GM18951 (cell line): ENCODE measurements around the gene C19orf12.
"Not testable (repeated sequence)": the region's sequence is repeated elsewhere in the genome, so short reads cannot be mapped to it uniquely, and the experiment has no call there.

Source experiments
- POLR2A ChIP-seq: IDR thresholded peaks from 4 replicates; pipeline ENCODE4 v1.6.1; 2011; ENCODE audit warnings: mild to moderate bottlenecking; ENCODE audit not compliant: insufficient read length, insufficient read depth; ENCODE audit errors: extremely low read depth
- in situ Hi-C: fragments of 300-500 bp; cut with MboI; formaldehyde crosslinking; loops from one replicate; pipeline ENCODE4 v1.12.0; 2022; ENCODE audit warnings: low sequenced_read_pairs, mixed read lengths, inconsistent platforms; ENCODE audit not compliant: unreplicated experiment

The C19orf12 gene

GRCh38 chr19:29675120-29675649 is 39.9 kb downstream of the C19orf12 start:
- in situ Hi-C loops: no loop called here
- no peak for TF ChIP-seq POLR2A

- in situ Hi-C loops: no loop called here
Observed at GRCh38 chr19:29674374-29675119, 40.5 kb downstream of the C19orf12 start.

GRCh38 chr19:29673451-29674371 is 41.4 kb downstream of the C19orf12 start:
- in situ Hi-C loops: no loop called here

More at GRCh38 chr19:29674374-29675119, 40.5 kb downstream of the C19orf12 start:
- no peak for TF ChIP-seq POLR2A

GRCh38 chr19:29672933-29673336 is 42.1 kb downstream of the C19orf12 start:
- peak; percentile 32 for TF ChIP-seq POLR2A

More at GRCh38 chr19:29673451-29674371, 41.4 kb downstream of the C19orf12 start:
- TF ChIP-seq POLR2A: no peak

GRCh38 chr19:29672319-29672932 is 42.6 kb downstream of the C19orf12 start:
- in situ Hi-C loops: no loop called here
- TF ChIP-seq POLR2A: no peak

More at GRCh38 chr19:29672933-29673336, 42.1 kb downstream of the C19orf12 start:
- in situ Hi-C loops: no loop called here

- in situ Hi-C loops: no loop called here
- no peak for TF ChIP-seq POLR2A
Observed at GRCh38 chr19:29671393-29672160, 43.5 kb downstream of the C19orf12 start.

GRCh38 chr19:29671026-29671392 is 44.1 kb downstream of the C19orf12 start:
- in situ Hi-C loops: not testable (repeated sequence)

- in situ Hi-C loops: no loop called here
- no peak for TF ChIP-seq POLR2A
Observed at GRCh38 chr19:29670255-29670654, 44.8 kb downstream of the C19orf12 start.

GRCh38 chr19:29668746-29669609 is 46.1 kb downstream of the C19orf12 start:
- in situ Hi-C loops: no loop called here
- no peak for TF ChIP-seq POLR2A

- in situ Hi-C loops: no loop called here
- TF ChIP-seq POLR2A: no peak
Observed at GRCh38 chr19:29667901-29668341, 47.1 kb downstream of the C19orf12 start.

- TF ChIP-seq POLR2A: no peak
- in situ Hi-C loops: no loop called here
Observed at GRCh38 chr19:29667387-29667783, 47.7 kb downstream of the C19orf12 start.

GRCh38 chr19:29666578-29667386 is 48.3 kb downstream of the C19orf12 start:
- in situ Hi-C loops: no loop called here
- no peak for TF ChIP-seq POLR2A
